Measurements from ENCODE around the gene HSD17B12.
"Not testable (repeated sequence)": the region's sequence is repeated elsewhere in the genome, so short reads cannot be mapped to it uniquely, and the experiment has no call there.

HSD17B12 gene

DNA sequence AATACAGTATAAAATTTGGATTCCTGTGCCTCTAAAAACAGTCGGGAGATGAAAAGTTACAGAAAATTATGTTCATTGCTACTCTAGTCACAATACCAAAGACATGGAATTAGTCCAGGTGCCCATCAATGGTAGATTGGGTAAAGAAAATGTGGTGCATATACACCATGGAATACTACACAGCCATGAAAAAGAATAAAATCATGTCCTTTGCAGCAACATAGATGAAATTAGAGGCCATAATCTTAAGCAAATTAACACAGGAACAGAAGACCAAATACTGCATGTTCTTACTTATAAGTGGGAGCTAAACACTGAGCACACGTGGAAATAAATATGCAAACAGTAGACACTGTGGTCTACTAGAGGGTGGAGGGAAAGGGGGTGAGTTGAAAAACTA is 67.6 kb downstream of the HSD17B12 start:
- DNase-seq, result no peak

GRCh38 chr11:43751726-43752125 is 71.2 kb downstream of the HSD17B12 start:
- no peak for DNase-seq

GRCh38 chr11:43756575-43756974 is 76.0 kb downstream of the HSD17B12 start:
- DNase-seq, result no peak

DNA sequence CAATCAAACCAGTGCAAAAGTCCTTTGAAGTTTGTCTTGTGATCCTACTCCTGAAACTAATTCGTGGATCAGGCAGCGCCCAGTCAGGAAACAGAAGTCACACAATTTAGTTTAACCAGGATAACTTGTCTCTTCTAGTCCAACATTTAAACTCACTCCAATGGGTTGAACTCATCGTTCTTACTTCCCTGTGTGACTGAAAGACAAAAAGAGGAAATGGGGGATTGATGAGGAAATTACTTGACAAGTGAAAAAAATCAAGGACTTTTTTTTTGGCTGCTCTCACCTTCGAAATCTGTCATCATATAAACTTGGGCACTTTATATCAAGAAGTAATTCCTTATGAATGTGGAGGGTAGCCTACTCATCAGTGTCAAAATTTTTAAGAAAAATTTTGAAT is 78.4 kb downstream of the HSD17B12 start:
- DNase-seq, result no peak

DNA sequence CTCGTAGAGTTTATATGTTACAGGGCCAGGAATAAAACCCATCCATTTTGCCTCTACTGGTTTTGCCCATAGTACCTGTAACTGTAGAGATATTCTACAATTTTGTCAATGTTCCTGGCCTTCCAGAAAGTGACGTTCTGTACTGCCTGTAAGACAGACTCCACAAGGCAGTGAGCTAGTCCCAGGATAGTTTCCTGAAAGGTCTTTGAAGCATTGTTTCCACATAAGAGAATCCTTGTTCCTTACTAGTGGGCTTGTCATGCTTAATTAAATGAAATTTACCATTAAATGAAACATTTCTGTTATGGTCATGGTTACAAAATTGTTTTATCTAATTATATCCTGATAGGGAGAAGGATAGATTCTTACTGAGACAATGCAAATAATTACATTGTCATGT is 80.4 kb downstream of the HSD17B12 start:
- no peak for DNase-seq

GRCh38 chr11:43765194-43765593 is 84.7 kb downstream of the HSD17B12 start:
- DNase-seq, result no peak

DNA sequence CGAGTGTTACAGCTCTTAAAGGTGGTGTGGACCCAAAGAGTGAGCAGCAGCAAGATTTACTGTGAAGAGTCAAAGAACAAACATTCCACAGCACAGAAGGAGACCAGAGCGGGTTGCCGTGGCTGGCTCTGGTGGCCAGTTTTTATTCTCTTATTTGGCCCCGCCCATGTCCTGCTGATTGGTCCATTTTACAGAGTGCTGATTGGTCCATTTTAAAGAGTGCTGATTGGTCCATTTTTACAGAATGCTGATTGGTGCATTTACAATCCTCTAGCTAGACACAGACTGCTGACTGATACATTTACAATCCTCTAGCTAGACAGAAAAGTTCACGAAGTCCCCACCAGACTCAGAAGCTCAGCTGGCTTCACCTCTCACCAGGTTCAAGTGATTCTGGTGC is 88.1 kb downstream of the HSD17B12 start:
- not testable (repeated sequence) for DNase-seq

DNA sequence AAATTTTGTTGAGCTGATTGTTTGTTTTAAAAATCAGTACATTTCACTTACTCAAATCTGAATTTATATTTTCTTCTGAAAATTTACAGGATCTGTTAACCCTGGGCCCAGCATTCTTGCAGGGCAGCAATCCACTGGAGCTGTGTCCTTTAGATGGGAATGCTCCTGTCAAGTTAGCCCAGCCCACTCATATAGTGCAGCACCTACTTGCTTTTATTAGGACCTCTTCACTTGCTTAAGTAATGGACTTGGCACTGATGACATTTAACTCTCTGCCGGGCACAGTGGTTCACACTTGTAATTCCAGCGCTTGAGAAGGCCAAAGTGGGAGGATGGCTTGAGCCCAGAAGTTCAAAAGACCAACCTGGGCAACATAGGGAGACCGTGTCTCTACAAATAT is 89.6 kb downstream of the HSD17B12 start:
- no peak for DNase-seq

- no peak for DNase-seq
Measured at GRCh38 chr11:43772733-43773132, 92.2 kb downstream of the HSD17B12 start.

- no peak for DNase-seq
Measured at GRCh38 chr11:43774786-43775185, 94.2 kb downstream of the HSD17B12 start.

- no peak for DNase-seq
Measured at GRCh38 chr11:43779306-43779705, 98.8 kb downstream of the HSD17B12 start.

DNA sequence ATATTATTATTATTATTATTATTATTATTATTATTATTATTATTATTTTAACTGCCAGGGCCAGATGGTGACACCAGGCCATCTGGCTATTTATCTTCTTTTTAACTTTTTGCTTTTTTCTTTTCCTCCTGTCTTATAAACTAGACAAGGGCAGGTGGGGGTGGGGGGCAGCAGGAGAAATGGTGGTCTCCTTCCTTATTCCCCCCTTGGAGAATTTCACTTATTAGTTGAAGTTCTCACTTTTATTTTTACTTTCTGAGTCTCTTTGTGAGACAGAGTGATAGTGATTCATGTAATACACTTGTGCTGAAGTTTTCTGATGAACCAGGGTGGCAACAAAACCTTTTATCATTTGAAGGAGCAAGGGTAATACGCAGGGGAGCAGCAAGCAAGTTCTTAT is 103.8 kb downstream of the HSD17B12 start:
- no peak for DNase-seq

DNA sequence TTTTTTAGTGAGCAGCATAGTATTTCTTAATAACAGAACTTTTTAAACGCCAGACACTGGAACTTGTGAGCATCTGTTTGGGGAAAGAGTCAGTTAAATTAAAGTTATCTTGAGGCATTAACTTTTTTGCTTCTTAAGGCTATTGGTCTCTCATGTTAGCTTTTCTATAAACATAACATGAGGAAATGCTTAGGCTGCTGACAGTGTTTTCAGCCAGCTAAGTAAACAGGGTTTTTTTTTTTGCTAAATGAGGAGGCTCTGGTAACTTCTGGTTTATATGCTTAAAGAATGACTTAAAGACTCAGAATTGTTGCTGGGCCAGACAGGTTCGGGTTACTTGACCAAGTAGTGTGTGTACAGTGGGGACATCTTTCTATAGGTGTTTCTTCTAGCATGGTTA is 104.3 kb downstream of the HSD17B12 start:
- DNase-seq, result no peak

- no peak for DNase-seq
Measured at GRCh38 chr11:43785318-43785717, 104.8 kb downstream of the HSD17B12 start.

DNA sequence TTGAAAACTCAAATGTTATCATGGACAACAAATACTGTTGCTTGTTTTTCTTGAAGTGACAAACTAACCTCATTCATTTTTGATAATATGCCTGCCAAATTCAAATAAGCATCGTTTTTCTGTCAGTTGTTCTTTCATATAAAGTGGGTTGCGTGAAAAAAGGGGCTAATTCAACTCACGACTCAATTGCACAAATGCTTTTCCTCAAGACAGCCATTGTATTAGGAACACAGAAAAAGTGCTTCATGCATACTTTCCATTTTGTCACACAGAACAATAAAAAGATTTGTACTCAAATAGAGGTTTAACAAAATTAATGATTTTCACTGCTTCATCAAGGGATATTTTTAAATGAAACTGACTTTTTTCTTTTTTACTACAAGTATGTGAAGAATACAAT is 105.5 kb downstream of the HSD17B12 start:
- no peak for DNase-seq

GRCh38 chr11:43787824-43788223 is 107.3 kb downstream of the HSD17B12 start:
- no peak for DNase-seq

DNA sequence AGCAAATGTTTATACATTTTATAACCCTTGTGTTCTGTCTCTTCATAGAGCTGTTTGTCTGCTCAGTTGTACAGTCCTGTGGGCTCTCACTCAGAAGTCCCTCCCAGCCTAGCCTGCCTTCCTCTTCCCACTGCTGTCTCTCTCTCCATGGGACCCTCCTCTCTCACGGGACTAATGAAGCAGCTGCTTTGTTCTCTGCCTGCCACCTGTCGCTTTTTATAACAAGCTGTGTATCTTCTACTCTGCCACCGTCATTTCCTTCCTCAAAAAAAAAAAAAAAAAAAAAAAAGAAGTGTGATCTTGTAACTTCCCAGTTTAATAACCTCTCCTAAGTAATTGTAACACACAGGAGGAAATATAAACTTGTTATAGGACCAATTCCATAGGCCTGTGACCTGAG is 107.9 kb downstream of the HSD17B12 start:
- DNase-seq, result peak; percentile 49

GRCh38 chr11:43789700-43790443 is 109.3 kb downstream of the HSD17B12 start:
- no peak for DNase-seq

GRCh38 chr11:43790444-43790794 is 109.9 kb downstream of the HSD17B12 start:
- no peak for DNase-seq

GRCh38 chr11:43797337-43797736 is 116.8 kb downstream of the HSD17B12 start:
- DNase-seq, result no peak

DNA sequence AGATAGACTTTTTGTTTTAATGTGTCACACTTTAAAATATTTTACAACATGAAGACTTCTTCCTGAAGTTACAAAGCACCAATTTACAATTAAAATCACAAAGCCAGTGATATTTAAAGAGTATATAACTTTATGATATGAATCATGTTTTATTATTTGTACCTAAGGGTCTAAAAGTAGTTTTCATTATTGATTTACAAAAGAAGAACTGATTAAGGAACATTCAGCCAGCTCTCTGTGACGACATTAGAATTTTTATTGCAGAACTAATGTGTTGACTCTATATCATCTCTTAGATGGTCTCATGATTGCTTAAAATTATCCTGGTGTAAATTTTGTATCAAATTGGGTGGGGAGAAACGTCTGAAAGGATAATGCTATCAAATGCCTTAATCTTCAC is 117.3 kb downstream of the HSD17B12 start:
- no peak for DNase-seq

- no peak for DNase-seq
Measured at GRCh38 chr11:43802509-43802908, 122.0 kb downstream of the HSD17B12 start.

GRCh38 chr11:43803766-43804165 is 123.2 kb downstream of the HSD17B12 start:
- DNase-seq, result no peak

GRCh38 chr11:43806976-43807375 is 126.4 kb downstream of the HSD17B12 start:
- no peak for DNase-seq

DNA sequence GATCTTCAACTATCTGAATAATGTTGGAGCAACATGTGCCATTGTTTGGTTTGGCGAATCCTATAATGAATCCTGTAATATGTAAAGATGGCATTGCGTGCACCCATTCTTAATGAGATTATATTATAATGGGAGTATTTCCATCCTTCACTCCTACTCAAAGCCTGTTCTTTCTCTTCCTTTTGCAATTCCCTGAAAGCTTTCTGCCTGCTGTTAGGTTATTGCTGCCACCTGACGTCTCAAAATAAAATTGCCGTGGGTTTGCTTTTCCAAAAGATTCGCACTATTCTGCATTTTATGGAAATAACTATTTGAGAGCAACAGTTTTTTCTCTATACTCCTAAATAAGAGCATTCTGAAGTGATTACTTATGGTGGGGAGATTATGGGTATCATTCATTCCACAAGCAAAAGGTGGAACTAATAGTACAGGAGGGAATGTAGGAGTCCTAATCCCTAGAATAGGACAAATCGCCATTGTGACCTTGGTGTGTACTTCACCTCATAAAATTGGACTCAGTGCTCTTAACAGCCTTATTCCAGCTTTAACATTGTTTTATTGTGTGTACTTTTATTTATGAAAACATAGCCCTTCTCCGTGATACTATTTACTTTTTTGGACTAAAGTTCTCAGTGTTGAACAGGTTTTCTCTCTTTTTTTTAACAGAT is 130.5 kb downstream of the HSD17B12 start:
- no peak for DNase-seq

Measured in femur (tissue), 1 donor.